ENCODE results near the gene IFNGR2. TPM values are rescaled to one million over a fixed set of nuclear protein-coding genes. Genes with fewer than 3 reads are reported as not detected.

The IFNGR2 gene
- total RNA-seq, 6 experiments from 2014 or later, result 16.0 to 39.1 (median 27.8) TPM

GRCh38 chr21:33391656-33392055, 11.6 kb upstream of the IFNGR2 start:
- Histone ChIP-seq H3K4me3 (no peak overlapping the region), H3K9me3 (no peaks in the 10 kb centered on the region), H3K4me1 (peaks cover 0 to 5% (median 0%) of the 10 kb centered on the region in 4 donors), H3K36me3 (no peaks in the 10 kb centered on the region), H3K27me3 (no peaks in the 10 kb centered on the region), H3K27ac (no peak overlapping the region)
- intact Hi-C loops (cut with DNase I), result no loop called here
- DNase-seq (no peak), ATAC-seq (no peak)
- TF ChIP-seq CTCF (IDR thresholded peaks at IDR 0.05) (no peak), POLR2A (IDR thresholded peaks at IDR 0.05) (no peak)
- WGBS (ENCODE audit: insufficient coverage, low coverage, low lambda C conversion rate, missing lambda C conversion rate), result 65% methylated on average over 6 of the region's 6 CpGs

GRCh38 chr21:33392284-33392985, 10.8 kb upstream of the IFNGR2 start:
- no peaks in the 10 kb centered on the region for H3K27me3 ChIP-seq
- H3K36me3 ChIP-seq, result no peaks in the 10 kb centered on the region
- 78% methylated on average over 11 of the region's 11 CpGs for WGBS (ENCODE audit: insufficient coverage, low coverage, low lambda C conversion rate, missing lambda C conversion rate)
- H3K9me3 ChIP-seq, result no peaks in the 10 kb centered on the region
- ATAC-seq, result peak in 1 of 4 donors; percentile 14
- H3K4me1 ChIP-seq, result peaks cover 0 to 5% (median 0%) of the 10 kb centered on the region in 4 donors
- DNase-seq, result no peak
- no peak overlapping the region for H3K27ac ChIP-seq
- intact Hi-C loops (cut with DNase I), result no loop called here
- H3K4me3 ChIP-seq, result no peak overlapping the region
- no peak for TF ChIP-seq POLR2A (IDR thresholded peaks at IDR 0.05)
- TF ChIP-seq CTCF (IDR thresholded peaks at IDR 0.05), result no peak

- ATAC-seq (peak in 1 of 4 donors; percentile 8), DNase-seq (no peak)
- TF ChIP-seq CTCF (IDR thresholded peaks at IDR 0.05), result no peak
- no peak for TF ChIP-seq POLR2A (IDR thresholded peaks at IDR 0.05)
- H3K36me3 ChIP-seq, result no peaks in the 10 kb centered on the region
- H3K27me3 ChIP-seq, result no peaks in the 10 kb centered on the region
- no peak overlapping the region for H3K4me3 ChIP-seq
- intact Hi-C loops (cut with DNase I), result no loop called here
- WGBS (ENCODE audit: insufficient coverage, low coverage, low lambda C conversion rate, missing lambda C conversion rate), result 78% methylated on average over 5 of the region's 5 CpGs
- H3K4me1 ChIP-seq, result peaks cover 0 to 5% (median 0%) of the 10 kb centered on the region in 4 donors
- H3K9me3 ChIP-seq, result no peaks in the 10 kb centered on the region
- no peak overlapping the region for H3K27ac ChIP-seq
Measured at GRCh38 chr21:33393348-33393747, 9.9 kb upstream of the IFNGR2 start.

GRCh38 chr21:33394260-33394659, 9.0 kb upstream of the IFNGR2 start:
- peaks cover 0 to 5% (median 0%) of the 10 kb centered on the region in 4 donors for H3K4me1 ChIP-seq
- ATAC-seq (peak; percentile 72 to 86 (median 77)), DNase-seq (peak in 2 of 3 donors; percentile 63 to 84)
- H3K27me3 ChIP-seq, result no peaks in the 10 kb centered on the region
- no peaks in the 10 kb centered on the region for H3K9me3 ChIP-seq
- no peaks in the 10 kb centered on the region for H3K36me3 ChIP-seq
- intact Hi-C loops (cut with DNase I), result no loop called here
- peak overlapping the region in 1 of 3 donors; percentile 3 for H3K27ac ChIP-seq
- H3K4me3 ChIP-seq, result no peak overlapping the region
- TF ChIP-seq POLR2A (IDR thresholded peaks at IDR 0.05) (no peak), CTCF (IDR thresholded peaks at IDR 0.05) (no peak)
- WGBS (ENCODE audit: insufficient coverage, low coverage, low lambda C conversion rate, missing lambda C conversion rate), result 41% methylated on average over 8 of the region's 8 CpGs
